Measurements from ENCODE around the gene BMS1.
"Not testable (repeated sequence)": the region's sequence is repeated elsewhere in the genome, so short reads cannot be mapped to it uniquely, and the experiment has no call there.

The BMS1 gene

GRCh38 chr10:42782446-42783180 lies at the start of gene BMS1:
Gene BMS1, plus strand, starts transcription at chr10:42782795. Its CDS starts 1,600 bp downstream, at chr10:42784395.
- H3K27ac Mint-ChIP-seq, result peak within 1 kb of the TSS; percentile 97

GRCh38 chr10:42734536-42734935 lies 48.1 kb upstream of the BMS1 start:
- Mint-ChIP-seq H3K9me3 (no peaks in the 10 kb centered on the region), H3K27me3 (peaks cover 31% of the 10 kb centered on the region), H3K4me3 (no peak overlapping the region), H3K36me3 (ENCODE audit: low read depth) (no peaks in the 10 kb centered on the region), H3K4me1 (ENCODE audit: low read depth) (no peaks in the 10 kb centered on the region), H3K27ac (no peak overlapping the region)

More at GRCh38 chr10:42782446-42783180, at the start of gene BMS1:
- Mint-ChIP-seq H3K27me3 (no peaks in the 10 kb centered on the region), H3K36me3 (ENCODE audit: low read depth) (peaks cover 31% of the 10 kb centered on the region), H3K4me1 (ENCODE audit: low read depth) (peaks cover 36% of the 10 kb centered on the region), H3K4me3 (peak within 1 kb of the TSS; percentile 95), H3K9me3 (no peaks in the 10 kb centered on the region)

- Mint-ChIP-seq H3K4me1 (ENCODE audit: low read depth) (no peaks in the 10 kb centered on the region), H3K27me3 (peaks cover 24% of the 10 kb centered on the region), H3K9me3 (peaks cover 15% of the 10 kb centered on the region), H3K4me3 (no peak overlapping the region), H3K36me3 (ENCODE audit: low read depth) (no peaks in the 10 kb centered on the region), H3K27ac (no peak overlapping the region)
These were observed 43.9 kb upstream of the BMS1 start for GRCh38 chr10:42738679-42739078.

- peaks cover 22% of the 10 kb centered on the region for H3K27me3 Mint-ChIP-seq
- H3K4me3 Mint-ChIP-seq; H3K36me3 Mint-ChIP-seq (ENCODE audit: low read depth); H3K27ac Mint-ChIP-seq; H3K4me1 Mint-ChIP-seq (ENCODE audit: low read depth): not testable (repeated sequence)
- peaks cover 15% of the 10 kb centered on the region for H3K9me3 Mint-ChIP-seq
These were observed 41.1 kb upstream of the BMS1 start for GRCh38 chr10:42741536-42741935.

GRCh38 chr10:42743697-42744096 lies 38.9 kb upstream of the BMS1 start:
- Mint-ChIP-seq H3K4me1 (ENCODE audit: low read depth) (no peaks in the 10 kb centered on the region), H3K4me3 (no peak overlapping the region), H3K27me3 (peaks cover 9% of the 10 kb centered on the region), H3K36me3 (ENCODE audit: low read depth) (no peaks in the 10 kb centered on the region), H3K27ac (no peak overlapping the region), H3K9me3 (peaks cover 15% of the 10 kb centered on the region)

GRCh38 chr10:42744134-42744701 lies 38.4 kb upstream of the BMS1 start:
- H3K9me3 Mint-ChIP-seq, result peaks cover 15% of the 10 kb centered on the region
- H3K4me3 Mint-ChIP-seq, result no peak overlapping the region
- H3K27ac Mint-ChIP-seq, result no peak overlapping the region
- H3K4me1 Mint-ChIP-seq (ENCODE audit: low read depth), result no peaks in the 10 kb centered on the region
- peaks cover 13% of the 10 kb centered on the region for H3K27me3 Mint-ChIP-seq
- no peaks in the 10 kb centered on the region for H3K36me3 Mint-ChIP-seq (ENCODE audit: low read depth)

- peaks cover 50% of the 10 kb centered on the region for H3K27me3 Mint-ChIP-seq
- no peaks in the 10 kb centered on the region for H3K36me3 Mint-ChIP-seq (ENCODE audit: low read depth)
- H3K9me3 Mint-ChIP-seq, result no peaks in the 10 kb centered on the region
- no peak overlapping the region for H3K27ac Mint-ChIP-seq
- peak overlapping the region; percentile 72 for H3K4me3 Mint-ChIP-seq
- peaks cover 3% of the 10 kb centered on the region for H3K4me1 Mint-ChIP-seq (ENCODE audit: low read depth)
These were observed 29.5 kb upstream of the BMS1 start for GRCh38 chr10:42753126-42753506.

GRCh38 chr10:42753507-42754154 lies 29.0 kb upstream of the BMS1 start:
- Mint-ChIP-seq H3K9me3 (no peaks in the 10 kb centered on the region), H3K27me3 (peaks cover 50% of the 10 kb centered on the region), H3K36me3 (ENCODE audit: low read depth) (no peaks in the 10 kb centered on the region), H3K27ac (no peak overlapping the region), H3K4me3 (peak overlapping the region; percentile 72), H3K4me1 (ENCODE audit: low read depth) (peaks cover 3% of the 10 kb centered on the region)

- H3K4me1 Mint-ChIP-seq (ENCODE audit: low read depth), result peaks cover 3% of the 10 kb centered on the region
- H3K27me3 Mint-ChIP-seq, result peaks cover 51% of the 10 kb centered on the region
- peaks cover 3% of the 10 kb centered on the region for H3K9me3 Mint-ChIP-seq
- no peaks in the 10 kb centered on the region for H3K36me3 Mint-ChIP-seq (ENCODE audit: low read depth)
- peak overlapping the region; percentile 72 for H3K4me3 Mint-ChIP-seq
- H3K27ac Mint-ChIP-seq, result no peak overlapping the region
These were observed 28.2 kb upstream of the BMS1 start for GRCh38 chr10:42754155-42755027.

- no peaks in the 10 kb centered on the region for H3K36me3 Mint-ChIP-seq (ENCODE audit: low read depth)
- H3K27ac Mint-ChIP-seq, result no peak overlapping the region
- peaks cover 57% of the 10 kb centered on the region for H3K27me3 Mint-ChIP-seq
- H3K9me3 Mint-ChIP-seq, result peaks cover 4% of the 10 kb centered on the region
- H3K4me3 Mint-ChIP-seq, result no peak overlapping the region
- peaks cover 3% of the 10 kb centered on the region for H3K4me1 Mint-ChIP-seq (ENCODE audit: low read depth)
These were observed 27.6 kb upstream of the BMS1 start for GRCh38 chr10:42755028-42755451.

- peaks cover 61% of the 10 kb centered on the region for H3K27me3 Mint-ChIP-seq
These were observed 27.0 kb upstream of the BMS1 start for GRCh38 chr10:42755556-42756093.

GRCh38 chr10:42767906-42768305 lies 14.7 kb upstream of the BMS1 start:
- Mint-ChIP-seq H3K36me3 (ENCODE audit: low read depth) (no peaks in the 10 kb centered on the region), H3K27me3 (peaks cover 38% of the 10 kb centered on the region), H3K4me3 (no peak overlapping the region), H3K27ac (no peak overlapping the region), H3K9me3 (no peaks in the 10 kb centered on the region), H3K4me1 (ENCODE audit: low read depth) (no peaks in the 10 kb centered on the region)

More at GRCh38 chr10:42755556-42756093, 27.0 kb upstream of the BMS1 start:
- no peaks in the 10 kb centered on the region for H3K36me3 Mint-ChIP-seq (ENCODE audit: low read depth)
- H3K4me3 Mint-ChIP-seq, result peak overlapping the region; percentile 49
- H3K27ac Mint-ChIP-seq, result no peak overlapping the region
- H3K9me3 Mint-ChIP-seq, result peaks cover 4% of the 10 kb centered on the region
- peaks cover 3% of the 10 kb centered on the region for H3K4me1 Mint-ChIP-seq (ENCODE audit: low read depth)

GRCh38 chr10:42768581-42769152 lies 13.9 kb upstream of the BMS1 start:
- H3K4me1 Mint-ChIP-seq (ENCODE audit: low read depth), result no peaks in the 10 kb centered on the region
- H3K36me3 Mint-ChIP-seq (ENCODE audit: low read depth), result no peaks in the 10 kb centered on the region
- H3K9me3 Mint-ChIP-seq, result no peaks in the 10 kb centered on the region
- H3K4me3 Mint-ChIP-seq, result no peak overlapping the region
- no peak overlapping the region for H3K27ac Mint-ChIP-seq
- H3K27me3 Mint-ChIP-seq, result peaks cover 31% of the 10 kb centered on the region

GRCh38 chr10:42769173-42769572 lies 13.4 kb upstream of the BMS1 start:
- no peaks in the 10 kb centered on the region for H3K9me3 Mint-ChIP-seq
- H3K4me1 Mint-ChIP-seq (ENCODE audit: low read depth), result no peaks in the 10 kb centered on the region
- no peak overlapping the region for H3K4me3 Mint-ChIP-seq
- H3K27ac Mint-ChIP-seq, result no peak overlapping the region
- H3K27me3 Mint-ChIP-seq, result peaks cover 31% of the 10 kb centered on the region
- no peaks in the 10 kb centered on the region for H3K36me3 Mint-ChIP-seq (ENCODE audit: low read depth)
